ENCODE results near the gene PDCD11. TPM values are rescaled to one million over a fixed set of nuclear protein-coding genes. Genes with fewer than 3 reads are reported as not detected.
A peak's percentile ranks its signal among the peaks of the same experiment; 100 is the strongest.

Gene PDCD11
- total RNA-seq, 4 donors from 2014 or later: 12.0 to 17.4 (median 15.0) TPM

DNA sequence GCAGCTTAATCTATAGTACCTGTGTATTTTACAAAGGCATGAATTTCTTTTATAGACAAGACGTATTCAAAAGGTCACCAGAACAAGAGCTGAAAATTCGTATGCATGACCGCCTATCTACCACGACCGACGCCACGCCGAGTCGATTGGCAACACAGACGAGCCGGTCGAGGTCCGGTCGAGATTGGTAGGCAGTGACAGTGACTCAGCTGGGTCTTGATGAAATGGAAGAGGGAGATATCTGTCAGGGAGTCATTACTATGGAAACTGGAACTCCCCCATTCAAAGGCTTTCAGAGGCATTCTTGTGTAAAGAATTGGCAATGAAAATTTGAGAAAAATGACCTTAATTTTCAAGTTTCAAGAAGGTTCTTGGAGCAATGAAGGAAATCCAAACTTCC, 2.2 kb upstream of the PDCD11 start:
- Histone ChIP-seq H3K4me1 (peaks cover 34 to 48% (median 43%) of the 10 kb centered on the region in 4 donors), H3K4me3 (no peak overlapping the region), H3K9me3 (no peaks in the 10 kb centered on the region), H3K36me3 (peaks cover 38 to 59% (median 41%) of the 10 kb centered on the region in 4 donors), H3K27ac (replicated peaks in 1 of 4) (no peak overlapping the region), H3K27me3 (no peaks in the 10 kb centered on the region)
- TF ChIP-seq EP300 (IDR thresholded peaks at IDR 0.05) (no peak), POLR2AphosphoS5 (IDR thresholded peaks at IDR 0.05) (no peak), POLR2A (IDR thresholded peaks at IDR 0.05; ENCODE audit: low read depth) (no peak), CTCF (IDR thresholded peaks at IDR 0.05) (no peak)
- intact Hi-C loops (cut with DNase I): no loop called here
- 90% methylated on average over 14 of the region's 14 CpGs for WGBS
- no peak for DNase-seq (ENCODE audit: extremely low spot score)

GRCh38 chr10:103395754-103396066, 716 bp upstream of the PDCD11 start:
- Histone ChIP-seq H3K27me3 (no peaks in the 10 kb centered on the region), H3K27ac (replicated peaks in 1 of 4) (peak overlapping the region; percentile 88 to 96 (median 92)), H3K36me3 (peaks cover 37 to 59% (median 40%) of the 10 kb centered on the region in 4 donors), H3K4me3 (peak overlapping the region; percentile 85 to 99 (median 93)), H3K4me1 (peaks cover 34 to 48% (median 43%) of the 10 kb centered on the region in 4 donors), H3K9me3 (no peaks in the 10 kb centered on the region)
- 4% methylated on average over 4 of the region's 11 CpGs for WGBS
- TF ChIP-seq EP300 (IDR thresholded peaks at IDR 0.05) (no peak), POLR2A (IDR thresholded peaks at IDR 0.05; ENCODE audit: low read depth) (no peak), CTCF (IDR thresholded peaks at IDR 0.05) (no peak), POLR2AphosphoS5 (IDR thresholded peaks at IDR 0.05) (no peak)
- intact Hi-C loops (cut with DNase I): loop anchor here (5.0 kb wide), 1 partner anchor 33 kb away; no protein-coding TSS in a partner anchor
- DNase-seq (ENCODE audit: extremely low spot score): no peak

GRCh38 chr10:103396789-103397087, 312 bp downstream of the PDCD11 start:
- peaks cover 31 to 59% (median 40%) of the 10 kb centered on the region in 4 donors for H3K36me3 ChIP-seq
- WGBS: 0% methylated on average over 8 of the region's 8 CpGs
- no peaks in the 10 kb centered on the region for H3K9me3 ChIP-seq
- H3K4me3 ChIP-seq: peak overlapping the region; percentile 85 to 99 (median 93)
- DNase-seq (ENCODE audit: extremely low spot score): no peak
- no peaks in the 10 kb centered on the region for H3K27me3 ChIP-seq
- H3K27ac ChIP-seq (replicated peaks in 1 of 4): peak overlapping the region; percentile 88 to 96 (median 92)
- no peak for TF ChIP-seq EP300 (IDR thresholded peaks at IDR 0.05)
- TF ChIP-seq CTCF (IDR thresholded peaks at IDR 0.05): no peak
- intact Hi-C loops (cut with DNase I): loop anchor here (5.0 kb wide), 1 partner anchor 34 kb away; no protein-coding TSS in a partner anchor
- peaks cover 34 to 48% (median 43%) of the 10 kb centered on the region in 4 donors for H3K4me1 ChIP-seq

DNA sequence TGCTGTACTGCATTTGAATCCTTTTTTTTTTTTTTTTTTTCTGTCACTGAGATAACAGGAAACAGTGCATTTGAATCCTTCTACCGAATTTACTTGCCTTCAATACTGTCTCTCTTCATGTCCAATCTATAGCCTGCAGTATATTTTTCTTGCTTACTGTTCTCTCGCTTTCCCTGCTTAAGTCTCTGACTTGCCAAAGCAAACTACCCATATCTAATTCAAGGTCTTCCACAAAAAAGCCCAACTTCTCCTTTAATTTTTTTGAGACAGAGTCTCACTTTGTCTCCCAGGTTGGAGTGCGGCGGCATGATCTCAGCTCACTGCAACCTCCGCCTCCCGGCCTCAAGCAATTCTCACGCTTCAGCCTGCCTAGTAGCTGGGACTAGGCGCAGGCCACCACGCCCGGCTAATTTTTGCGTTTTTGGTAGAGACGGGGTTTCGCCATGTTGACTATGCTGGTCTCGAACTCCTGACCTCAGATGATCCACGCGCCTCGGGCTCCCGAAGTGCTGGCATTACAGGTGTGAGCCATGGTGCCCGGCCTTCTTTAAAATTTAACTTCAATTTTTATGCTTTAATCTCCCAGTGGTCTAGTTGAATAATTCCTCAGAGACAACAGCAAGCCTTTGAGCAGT, 882 bp downstream of the PDCD11 start:
- Histone ChIP-seq H3K27ac (replicated peaks in 1 of 4) (peak overlapping the region; percentile 88 to 96 (median 92)), H3K27me3 (no peaks in the 10 kb centered on the region), H3K4me3 (peak overlapping the region; percentile 85 to 99 (median 93)), H3K9me3 (no peaks in the 10 kb centered on the region), H3K36me3 (peaks cover 29 to 59% (median 41%) of the 10 kb centered on the region in 4 donors), H3K4me1 (peaks cover 34 to 48% (median 43%) of the 10 kb centered on the region in 4 donors)
- DNase-seq (ENCODE audit: extremely low spot score): no peak
- intact Hi-C loops (cut with DNase I): loop anchor here (5.0 kb wide), 1 partner anchor 35 kb away; no protein-coding TSS in a partner anchor
- TF ChIP-seq POLR2A (IDR thresholded peaks at IDR 0.05; ENCODE audit: low read depth) (no peak), CTCF (IDR thresholded peaks at IDR 0.05) (no peak), POLR2AphosphoS5 (IDR thresholded peaks at IDR 0.05) (no peak), EP300 (IDR thresholded peaks at IDR 0.05) (no peak)
- WGBS: 66% methylated on average over 19 of the region's 19 CpGs

- no peak for DNase-seq (ENCODE audit: extremely low spot score)
- TF ChIP-seq EP300 (IDR thresholded peaks at IDR 0.05) (no peak), CTCF (IDR thresholded peaks at IDR 0.05) (no peak), POLR2AphosphoS5 (IDR thresholded peaks at IDR 0.05) (no peak), POLR2A (IDR thresholded peaks at IDR 0.05; ENCODE audit: low read depth) (no peak)
Observed at GRCh38 chr10:103413564-103413963, 17.1 kb downstream of the PDCD11 start.

More at GRCh38 chr10:103413564-103413963, 17.1 kb downstream of the PDCD11 start:
- H3K9me3 ChIP-seq: no peaks in the 10 kb centered on the region
- WGBS: 76% methylated on average over 2 of the region's 2 CpGs
- no peaks in the 10 kb centered on the region for H3K27me3 ChIP-seq
- peaks cover 67 to 100% (median 95%) of the 10 kb centered on the region in 4 donors for H3K36me3 ChIP-seq
- intact Hi-C loops (cut with DNase I): no loop called here
- no peak overlapping the region for H3K4me3 ChIP-seq
- H3K27ac ChIP-seq (replicated peaks in 1 of 4): no peak overlapping the region
- H3K4me1 ChIP-seq: no peaks in the 10 kb centered on the region

Data from esophagus muscularis mucosa (tissue), 4 donors.